ENCODE data around the gene TSG101.

DNA sequence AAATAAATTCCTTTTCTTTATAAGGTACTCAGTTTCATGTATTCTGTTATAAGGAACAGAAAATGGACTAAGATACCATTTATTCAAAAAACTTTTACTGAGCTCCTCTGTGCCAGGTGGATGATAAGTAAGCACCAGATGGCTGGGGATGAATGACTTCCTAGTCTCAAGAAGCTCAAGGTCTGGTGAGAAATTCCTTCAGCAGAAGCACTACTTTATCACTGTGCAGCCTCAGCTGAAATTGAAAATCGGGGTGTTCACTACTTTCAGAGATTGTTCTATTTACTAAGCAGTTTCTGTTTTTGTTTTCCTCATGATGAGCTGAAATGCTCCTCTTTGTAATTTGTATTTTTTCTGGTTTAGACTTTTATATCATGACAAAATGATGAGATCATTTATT is 63.3 kb downstream of the TSG101 start:
- TF ChIP-seq EZH2 (IDR thresholded peaks at IDR 0.05; ENCODE audit: low read depth, unreplicated experiment) (no peak), CREB1 (CRISPR knock-in tag; IDR thresholded peaks at IDR 0.05; ENCODE audit: low read depth) (no peak), EZH2phosphoT487 (IDR thresholded peaks at IDR 0.05; ENCODE audit: unreplicated experiment) (no peak)
- TF ChIP-seq, protein P1, sequence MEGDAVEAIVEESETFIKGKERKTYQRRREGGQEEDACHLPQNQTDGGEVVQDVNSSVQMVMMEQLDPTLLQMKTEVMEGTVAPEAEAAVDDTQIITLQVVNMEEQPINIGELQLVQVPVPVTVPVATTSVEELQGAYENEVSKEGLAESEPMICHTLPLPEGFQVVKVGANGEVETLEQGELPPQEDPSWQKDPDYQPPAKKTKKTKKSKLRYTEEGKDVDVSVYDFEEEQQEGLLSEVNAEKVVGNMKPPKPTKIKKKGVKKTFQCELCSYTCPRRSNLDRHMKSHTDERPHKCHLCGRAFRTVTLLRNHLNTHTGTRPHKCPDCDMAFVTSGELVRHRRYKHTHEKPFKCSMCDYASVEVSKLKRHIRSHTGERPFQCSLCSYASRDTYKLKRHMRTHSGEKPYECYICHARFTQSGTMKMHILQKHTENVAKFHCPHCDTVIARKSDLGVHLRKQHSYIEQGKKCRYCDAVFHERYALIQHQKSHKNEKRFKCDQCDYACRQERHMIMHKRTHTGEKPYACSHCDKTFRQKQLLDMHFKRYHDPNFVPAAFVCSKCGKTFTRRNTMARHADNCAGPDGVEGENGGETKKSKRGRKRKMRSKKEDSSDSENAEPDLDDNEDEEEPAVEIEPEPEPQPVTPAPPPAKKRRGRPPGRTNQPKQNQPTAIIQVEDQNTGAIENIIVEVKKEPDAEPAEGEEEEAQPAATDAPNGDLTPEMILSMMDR (conservative IDR thresholded peaks at IDR 0.05; ENCODE audit: low read depth in 2 of 2), result no peak
